Umbilical cord (tissue), 2 donors: ENCODE results near the gene PDCD10. TPM values are rescaled to one million over a fixed set of nuclear protein-coding genes. Genes with fewer than 3 reads are reported as not detected.

Source experiments
- DNase-seq: peaks from one replicate; pipeline ENCODE4 v3.0.0-alpha.2; 2015; ENCODE audit warnings: low spot score
- total RNA-seq: library from RNA; depleted of rRNA; stranded (reverse); fragments of >200 nt; gene quantifications from one replicate; pipeline ENCODE4 v1.2.3, GENCODE V29; 2014; ENCODE audit warnings: low replicate concordance; ENCODE audit not compliant: insufficient read depth

Gene PDCD10
- total RNA-seq, result 67.2 TPM

- DNase-seq, result peak; percentile 100
Observed at GRCh38 chr3:167734498-167735232, at the start of gene PDCD10. Gene PDCD10, minus strand, starts transcription at chr3:167734892. Its CDS starts 14,735 bp downstream, at chr3:167720157.

DNA sequence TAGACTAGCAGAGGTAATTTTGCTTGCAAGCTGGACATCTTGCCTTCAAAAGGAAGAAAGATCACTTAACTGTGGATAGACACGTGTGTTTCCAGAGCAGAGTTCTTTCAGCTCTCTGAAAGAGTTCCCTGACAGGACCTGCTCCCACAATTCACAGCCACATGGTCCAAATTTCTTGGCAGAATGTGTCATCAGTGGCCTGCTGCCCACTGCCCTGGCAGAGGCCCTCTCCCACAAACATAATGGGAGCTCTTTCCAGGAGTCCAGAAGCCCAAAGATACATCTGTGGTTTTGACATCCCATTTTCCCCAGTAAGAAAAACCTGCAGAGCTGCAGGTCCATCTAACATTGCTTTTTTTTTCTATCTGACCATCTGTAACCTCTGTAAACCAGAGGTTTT lies 49.1 kb upstream of the PDCD10 start:
- DNase-seq, result no peak

- no peak for DNase-seq
Observed at GRCh38 chr3:167780214-167780883, 45.7 kb upstream of the PDCD10 start.

DNA sequence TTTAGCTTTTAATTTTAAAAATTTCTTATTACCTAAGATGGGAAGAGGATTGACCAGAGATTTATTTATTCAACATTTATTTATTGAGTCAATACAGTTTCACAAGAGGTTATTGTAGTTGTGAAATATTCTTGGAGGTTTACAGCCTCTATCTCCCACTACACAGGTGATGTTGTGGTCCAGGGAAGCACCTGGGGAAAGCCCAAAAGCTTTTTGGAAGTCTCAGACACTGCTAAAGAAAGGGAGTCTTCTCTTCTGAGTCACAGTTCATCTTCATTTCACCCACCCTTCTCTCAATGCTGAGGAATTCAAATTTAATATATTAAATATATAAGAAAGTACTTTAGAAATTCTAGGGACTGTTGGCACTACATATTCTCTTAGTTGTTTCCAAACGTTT lies 42.7 kb upstream of the PDCD10 start:
- no peak for DNase-seq

- DNase-seq, result no peak
Observed at GRCh38 chr3:167776066-167776685, 41.5 kb upstream of the PDCD10 start.

- no peak for DNase-seq
Observed at GRCh38 chr3:167773584-167773983, 38.9 kb upstream of the PDCD10 start.

GRCh38 chr3:167772992-167773391 lies 38.3 kb upstream of the PDCD10 start:
- DNase-seq, result no peak

- DNase-seq, result no peak
Observed at GRCh38 chr3:167762296-167762695, 27.6 kb upstream of the PDCD10 start.

DNA sequence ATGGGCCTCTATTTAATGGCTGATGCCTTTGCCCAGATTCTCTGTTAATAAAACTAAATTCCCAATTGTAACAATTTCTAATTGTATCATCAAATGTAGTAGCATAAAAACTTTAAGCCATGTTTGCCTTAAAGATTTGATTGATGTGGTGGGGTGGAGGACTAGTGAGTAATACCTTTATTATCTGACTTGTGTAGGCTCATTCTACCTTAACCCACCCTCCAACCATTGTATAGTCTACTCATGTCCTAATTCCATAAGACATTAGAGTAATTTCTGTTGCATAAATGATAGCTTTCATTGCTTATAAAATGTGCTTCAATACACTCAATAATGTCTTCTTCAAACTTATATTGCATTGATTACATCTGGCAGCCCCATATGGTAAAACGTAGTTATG lies 26.6 kb upstream of the PDCD10 start:
- no peak for DNase-seq

DNA sequence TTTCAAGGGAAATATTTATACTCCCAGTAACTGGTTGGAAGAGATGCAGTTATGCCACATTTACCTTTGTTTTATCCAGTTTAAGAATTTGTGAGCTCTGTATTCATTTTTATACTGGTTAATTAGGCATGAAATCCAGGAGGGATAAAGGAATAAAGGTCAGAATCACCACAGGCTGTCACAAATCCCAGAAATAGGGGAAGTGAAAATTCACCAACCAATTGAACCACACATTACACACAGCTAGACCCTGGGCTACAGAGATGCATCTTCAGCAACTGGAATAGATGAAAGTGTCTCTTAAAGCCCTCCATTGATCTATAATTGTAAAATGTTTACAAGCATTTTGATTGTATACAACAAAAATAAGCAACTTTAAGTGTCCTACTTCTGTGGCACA lies 19.4 kb upstream of the PDCD10 start:
- DNase-seq, result no peak

DNA sequence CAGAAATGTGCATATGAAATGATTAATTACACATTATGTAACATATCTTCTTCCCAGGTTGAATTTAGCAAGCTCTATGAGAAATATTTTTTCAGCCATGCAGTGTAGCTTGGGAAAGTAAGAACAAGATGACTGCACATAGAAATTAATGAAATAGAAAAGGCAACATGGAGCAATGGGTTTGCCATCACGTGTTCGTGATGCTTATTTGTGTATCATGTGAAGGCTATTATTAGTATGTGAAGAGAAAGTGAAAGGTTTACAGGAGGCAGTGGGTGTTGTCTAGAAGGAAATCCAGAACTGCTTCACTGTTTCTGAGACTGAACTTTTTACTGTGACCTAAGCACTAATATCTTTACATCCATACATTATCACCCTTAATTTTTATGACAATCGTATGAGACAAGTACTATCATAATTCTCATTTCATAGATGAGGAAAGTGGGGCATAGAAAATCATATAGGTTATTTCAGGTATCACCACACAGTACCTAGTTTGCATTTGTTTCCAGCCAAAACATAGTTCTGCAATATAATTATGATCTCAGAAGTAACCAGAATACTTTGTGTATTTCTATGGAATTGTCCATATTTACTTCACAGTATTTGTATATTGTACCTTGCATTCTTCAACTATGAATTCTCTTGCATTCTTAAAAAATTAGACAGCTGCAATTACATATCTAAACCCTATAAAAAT lies 15.7 kb upstream of the PDCD10 start:
- no peak for DNase-seq

- no peak for DNase-seq
Observed at GRCh38 chr3:167749728-167750127, 15.0 kb upstream of the PDCD10 start.

DNA sequence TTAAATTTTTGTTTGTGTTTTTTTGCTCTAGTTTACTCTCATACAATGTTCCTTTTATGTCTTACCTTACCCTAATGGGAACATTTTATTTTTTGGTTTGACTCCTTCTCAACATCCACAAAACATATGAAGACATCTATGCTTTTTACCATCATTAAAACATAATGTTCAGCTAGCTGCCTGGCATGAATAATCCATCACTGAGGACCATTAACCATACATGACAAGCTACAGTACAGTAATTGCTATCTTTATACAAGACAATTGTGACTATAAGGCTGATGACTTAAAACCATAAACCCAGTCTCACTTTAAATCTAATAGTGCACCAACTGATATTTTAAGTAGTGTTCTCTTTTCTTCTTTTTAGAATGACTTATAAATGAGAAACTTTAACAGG lies 14.5 kb upstream of the PDCD10 start:
- DNase-seq, result no peak

- no peak for DNase-seq
Observed at GRCh38 chr3:167743799-167744198, 9.1 kb upstream of the PDCD10 start.

DNA sequence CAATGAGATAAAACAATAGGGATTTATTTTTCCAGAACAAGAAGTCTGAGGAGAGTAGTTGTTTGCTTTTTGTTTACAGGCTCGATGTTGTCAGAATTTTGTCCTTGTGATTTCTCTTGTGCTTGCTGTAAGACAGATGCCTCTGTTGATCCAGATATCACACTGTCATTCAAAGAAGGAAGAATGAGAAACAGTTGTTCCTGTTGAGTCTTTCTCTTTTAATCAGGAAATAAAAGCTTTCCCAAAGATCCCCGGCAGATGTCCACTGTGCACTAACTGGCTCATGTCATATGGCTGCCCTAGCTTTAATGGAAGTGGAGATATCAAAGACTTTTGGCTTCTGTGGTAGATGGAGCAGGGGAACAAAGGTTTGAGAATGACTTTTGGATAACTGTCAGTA lies 7.6 kb upstream of the PDCD10 start:
- no peak for DNase-seq

DNA sequence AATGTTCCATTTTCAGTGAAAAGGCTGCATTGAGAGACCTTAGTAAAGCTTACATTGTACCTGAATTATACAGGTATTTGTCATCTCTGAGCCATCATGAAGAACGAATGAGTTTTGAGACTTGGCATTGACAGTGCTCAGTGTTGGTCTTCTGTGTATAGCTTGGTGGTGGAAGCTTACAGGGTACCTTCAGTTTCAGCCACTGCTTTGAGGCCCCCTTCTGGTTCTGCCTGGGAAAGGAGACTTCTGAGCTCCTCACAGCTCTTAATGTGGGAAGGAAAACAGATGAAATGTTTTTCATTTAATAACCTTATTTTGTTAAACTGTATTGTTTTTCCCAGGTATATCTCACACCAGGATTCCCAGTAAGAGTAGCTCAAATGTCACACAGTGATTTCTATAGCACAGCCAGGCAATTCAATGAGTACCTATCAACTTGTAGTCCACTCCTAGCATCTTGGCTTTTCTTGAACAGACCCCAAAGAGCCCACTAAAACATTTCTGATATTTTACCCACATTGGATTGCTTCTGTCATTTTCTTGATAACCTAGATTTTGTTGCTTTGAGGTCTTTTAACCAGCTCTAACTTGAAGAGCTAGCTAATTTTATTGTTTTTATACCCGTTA lies 6.4 kb upstream of the PDCD10 start:
- DNase-seq, result peak; percentile 46

DNA sequence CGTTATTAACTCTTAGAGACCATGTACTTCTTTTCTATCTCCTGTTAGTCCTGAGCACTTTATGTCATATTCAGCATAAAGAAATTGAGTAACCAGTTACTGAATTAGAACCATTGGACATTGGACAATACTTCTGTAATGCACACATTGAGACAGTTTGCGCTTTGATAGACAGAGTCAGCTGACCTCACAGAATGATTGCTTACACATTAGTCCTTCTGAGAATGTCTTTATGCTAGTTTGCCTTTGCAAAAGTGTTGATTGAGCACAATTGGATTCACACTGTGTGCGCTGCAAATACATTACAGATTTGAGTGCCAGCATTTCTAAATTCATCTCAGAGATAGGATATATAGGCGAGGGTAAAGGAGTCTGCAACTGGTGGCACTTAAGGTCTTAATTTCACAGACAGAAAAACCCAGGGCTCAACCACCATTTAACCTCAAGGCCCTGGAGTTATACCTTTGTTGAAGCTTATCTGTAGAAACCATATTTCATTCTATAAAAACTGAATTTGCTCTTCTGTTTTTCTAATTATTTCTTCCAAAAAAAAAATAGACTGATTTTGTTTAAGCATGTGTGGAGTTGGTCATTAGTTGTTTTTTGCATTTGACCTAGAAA lies 4.6 kb upstream of the PDCD10 start:
- DNase-seq, result no peak

- no peak for DNase-seq
Observed at GRCh38 chr3:167738037-167738436, 3.3 kb upstream of the PDCD10 start.

GRCh38 chr3:167736997-167737396 lies 2.3 kb upstream of the PDCD10 start:
- DNase-seq, result no peak

DNA sequence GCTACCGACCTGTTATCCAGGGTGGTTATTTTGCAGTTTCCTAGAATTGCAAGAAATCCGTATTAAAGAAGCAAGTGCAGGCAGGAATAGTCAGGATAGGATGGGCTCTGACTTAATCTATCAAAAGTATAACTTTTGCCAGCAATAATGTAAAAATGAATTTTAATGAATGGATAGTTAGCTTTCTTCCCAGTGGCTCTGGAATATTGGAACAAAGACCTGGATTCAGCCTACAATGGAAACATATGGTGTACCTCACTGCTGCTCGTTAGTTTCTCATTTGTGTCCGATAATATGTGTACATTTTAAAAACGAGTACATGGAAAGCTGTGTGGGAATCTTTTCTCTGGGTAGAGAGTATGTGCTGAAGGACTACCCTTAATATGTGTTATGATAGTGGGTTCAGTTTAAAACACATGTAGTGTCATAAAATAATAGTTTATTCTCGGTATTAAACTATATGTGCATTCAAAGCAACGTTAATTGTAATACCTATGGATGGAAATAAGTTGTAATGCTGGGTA lies 1.6 kb upstream of the PDCD10 start:
- DNase-seq, result no peak
